Measurements from ENCODE around the gene C5orf52.
"Not testable (repeated sequence)": the region's sequence is repeated elsewhere in the genome, so short reads cannot be mapped to it uniquely, and the experiment has no call there.

C5orf52 gene

DNA sequence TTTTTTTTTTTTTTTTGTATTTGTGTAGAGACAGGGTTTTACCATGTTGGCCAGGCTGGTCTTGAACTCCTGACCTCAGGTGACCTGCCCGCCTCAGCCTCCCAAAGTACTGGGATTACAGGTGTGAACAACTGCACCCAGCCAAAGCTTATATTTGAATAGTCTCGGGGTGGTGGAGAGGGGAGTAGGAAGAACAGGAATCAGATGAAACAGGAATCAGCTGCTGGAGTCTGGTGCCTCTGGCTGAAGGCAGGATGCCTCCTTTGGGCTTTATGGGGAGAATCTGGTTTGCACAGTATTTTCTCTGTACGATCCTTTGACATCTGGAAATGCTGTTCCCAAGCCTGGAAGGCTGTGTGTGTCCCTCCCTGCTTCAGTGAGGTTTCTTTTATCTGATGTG is 10.9 kb downstream of the C5orf52 start:
- Histone ChIP-seq H3K27me3 (ENCODE audit: control insufficient read depth, low read length) (no peaks in the 10 kb centered on the region), H3K4me3 (ENCODE audit: low read length) (no peak overlapping the region), H3K36me3 (ENCODE audit: control insufficient read depth, low read length) (no peaks in the 10 kb centered on the region), H4K20me1 (ENCODE audit: control insufficient read depth, insufficient read depth, low read depth, low read length) (no peaks in the 10 kb centered on the region), H3K79me2 (ENCODE audit: control insufficient read depth, low read length) (no peaks in the 10 kb centered on the region), H3K9me2 (replicated peaks; ENCODE audit: control insufficient read depth, low read length) (no peaks in the 10 kb centered on the region), H3K27ac (ENCODE audit: low read depth, low read length) (no peak overlapping the region), H3K4me2 (ENCODE audit: low read length) (no peak overlapping the region), H3K9me3 (ENCODE audit: control insufficient read depth, insufficient read depth, low read length) (no peaks in the 10 kb centered on the region), H3K4me1 (ENCODE audit: control insufficient read depth, low read length) (no peaks in the 10 kb centered on the region), H3F3A (ENCODE audit: control insufficient read depth, insufficient read depth) (no peaks in the 10 kb centered on the region)
- TF ChIP-seq, protein P1, sequence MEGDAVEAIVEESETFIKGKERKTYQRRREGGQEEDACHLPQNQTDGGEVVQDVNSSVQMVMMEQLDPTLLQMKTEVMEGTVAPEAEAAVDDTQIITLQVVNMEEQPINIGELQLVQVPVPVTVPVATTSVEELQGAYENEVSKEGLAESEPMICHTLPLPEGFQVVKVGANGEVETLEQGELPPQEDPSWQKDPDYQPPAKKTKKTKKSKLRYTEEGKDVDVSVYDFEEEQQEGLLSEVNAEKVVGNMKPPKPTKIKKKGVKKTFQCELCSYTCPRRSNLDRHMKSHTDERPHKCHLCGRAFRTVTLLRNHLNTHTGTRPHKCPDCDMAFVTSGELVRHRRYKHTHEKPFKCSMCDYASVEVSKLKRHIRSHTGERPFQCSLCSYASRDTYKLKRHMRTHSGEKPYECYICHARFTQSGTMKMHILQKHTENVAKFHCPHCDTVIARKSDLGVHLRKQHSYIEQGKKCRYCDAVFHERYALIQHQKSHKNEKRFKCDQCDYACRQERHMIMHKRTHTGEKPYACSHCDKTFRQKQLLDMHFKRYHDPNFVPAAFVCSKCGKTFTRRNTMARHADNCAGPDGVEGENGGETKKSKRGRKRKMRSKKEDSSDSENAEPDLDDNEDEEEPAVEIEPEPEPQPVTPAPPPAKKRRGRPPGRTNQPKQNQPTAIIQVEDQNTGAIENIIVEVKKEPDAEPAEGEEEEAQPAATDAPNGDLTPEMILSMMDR (IDR thresholded peaks at IDR 0.05; ENCODE audit: low read depth, low read length, poor library complexity, severe bottlenecking): no peak
- no peak for TF ChIP-seq EZH2phosphoT487 (IDR thresholded peaks at IDR 0.05; ENCODE audit: borderline replicate concordance, low read length)

DNA sequence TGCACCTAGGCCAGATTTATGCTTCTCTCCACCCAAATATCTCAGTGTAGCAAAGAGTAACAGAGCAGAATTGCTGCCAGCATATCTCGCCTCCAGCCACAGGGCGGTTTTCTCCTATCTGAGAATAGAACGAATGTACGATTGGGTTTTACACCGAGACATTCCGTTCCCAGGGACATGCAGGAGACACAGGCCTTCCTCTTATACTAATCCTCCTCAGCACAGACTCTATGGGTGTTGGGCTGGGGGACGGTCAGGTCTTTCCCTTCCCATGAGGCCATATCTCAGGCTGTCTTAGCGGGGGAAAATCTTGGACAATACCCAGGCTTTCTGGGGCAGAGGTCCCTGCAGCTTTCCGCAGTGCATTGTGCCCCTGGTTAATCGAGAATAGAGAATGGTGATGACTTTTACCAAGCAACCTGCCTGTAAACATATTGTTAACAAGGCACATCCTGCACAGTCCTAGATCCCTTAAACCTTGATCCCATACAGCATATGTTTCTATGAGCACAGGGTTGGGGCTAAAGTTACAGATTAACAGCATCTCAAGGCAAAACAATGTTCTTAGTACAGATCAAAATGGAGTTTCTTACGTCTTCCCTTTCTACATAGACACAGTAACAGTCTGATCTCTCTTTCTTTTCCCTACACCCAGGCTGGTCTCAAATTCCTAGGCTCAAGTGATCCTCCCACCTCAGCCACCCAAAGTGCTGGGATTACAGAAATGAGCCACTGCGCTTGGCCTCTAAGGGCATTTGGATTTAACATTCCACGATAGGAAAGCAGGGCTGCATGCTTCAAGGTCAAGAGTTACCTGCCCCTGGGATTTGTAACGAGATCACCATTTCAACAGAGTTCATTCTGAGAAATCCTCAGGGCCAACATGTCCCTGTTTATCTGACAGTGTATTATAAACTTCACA is 15.2 kb downstream of the C5orf52 start:
- H3K27me3 ChIP-seq (ENCODE audit: control insufficient read depth, low read length); H3K9me2 ChIP-seq (replicated peaks; ENCODE audit: control insufficient read depth, low read length); H3F3A ChIP-seq (ENCODE audit: control insufficient read depth, insufficient read depth); H3K9me3 ChIP-seq (ENCODE audit: control insufficient read depth, insufficient read depth, low read length); H3K27ac ChIP-seq (ENCODE audit: low read depth, low read length); H3K4me2 ChIP-seq (ENCODE audit: low read length); H3K36me3 ChIP-seq (ENCODE audit: control insufficient read depth, low read length); H3K4me1 ChIP-seq (ENCODE audit: control insufficient read depth, low read length); H4K20me1 ChIP-seq (ENCODE audit: control insufficient read depth, insufficient read depth, low read depth, low read length); H3K79me2 ChIP-seq (ENCODE audit: control insufficient read depth, low read length); H3K4me3 ChIP-seq (ENCODE audit: low read length): not testable (repeated sequence)

DNA sequence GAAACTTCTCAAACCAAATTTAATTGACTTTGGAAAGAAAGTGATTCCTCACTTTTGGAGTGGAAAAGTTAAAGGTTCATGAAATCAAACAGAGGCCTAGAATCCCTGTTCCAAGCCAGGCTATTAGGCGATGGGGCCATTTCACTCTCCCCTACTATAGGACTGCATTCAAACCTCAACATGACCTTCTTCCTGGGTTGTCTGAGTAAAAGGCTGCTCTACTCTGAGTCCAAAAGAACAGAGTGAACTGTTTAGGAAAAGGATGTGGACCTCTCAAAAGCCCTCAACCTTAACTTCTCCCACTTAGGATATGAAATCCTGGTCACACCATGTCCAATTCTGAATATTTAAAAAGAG is 15.8 kb downstream of the C5orf52 start:
- H3F3A ChIP-seq (ENCODE audit: control insufficient read depth, insufficient read depth): no peaks in the 10 kb centered on the region
- no peak for TF ChIP-seq EZH2phosphoT487 (IDR thresholded peaks at IDR 0.05; ENCODE audit: borderline replicate concordance, low read length)
- TF ChIP-seq, protein P1 (IDR thresholded peaks at IDR 0.05; ENCODE audit: low read depth, low read length, poor library complexity, severe bottlenecking): no peak
- H3K36me3 ChIP-seq (ENCODE audit: control insufficient read depth, low read length): no peaks in the 10 kb centered on the region
- H4K20me1 ChIP-seq (ENCODE audit: control insufficient read depth, insufficient read depth, low read depth, low read length): no peaks in the 10 kb centered on the region
- H3K4me3 ChIP-seq (ENCODE audit: low read length): no peak overlapping the region
- H3K4me1 ChIP-seq (ENCODE audit: control insufficient read depth, low read length): no peaks in the 10 kb centered on the region
- no peak overlapping the region for H3K27ac ChIP-seq (ENCODE audit: low read depth, low read length)
- H3K9me2 ChIP-seq (replicated peaks; ENCODE audit: control insufficient read depth, low read length): no peaks in the 10 kb centered on the region
- no peaks in the 10 kb centered on the region for H3K9me3 ChIP-seq (ENCODE audit: control insufficient read depth, insufficient read depth, low read length)
- no peak overlapping the region for H3K4me2 ChIP-seq (ENCODE audit: low read length)
- no peaks in the 10 kb centered on the region for H3K79me2 ChIP-seq (ENCODE audit: control insufficient read depth, low read length)
- H3K27me3 ChIP-seq (ENCODE audit: control insufficient read depth, low read length): no peaks in the 10 kb centered on the region

DNA sequence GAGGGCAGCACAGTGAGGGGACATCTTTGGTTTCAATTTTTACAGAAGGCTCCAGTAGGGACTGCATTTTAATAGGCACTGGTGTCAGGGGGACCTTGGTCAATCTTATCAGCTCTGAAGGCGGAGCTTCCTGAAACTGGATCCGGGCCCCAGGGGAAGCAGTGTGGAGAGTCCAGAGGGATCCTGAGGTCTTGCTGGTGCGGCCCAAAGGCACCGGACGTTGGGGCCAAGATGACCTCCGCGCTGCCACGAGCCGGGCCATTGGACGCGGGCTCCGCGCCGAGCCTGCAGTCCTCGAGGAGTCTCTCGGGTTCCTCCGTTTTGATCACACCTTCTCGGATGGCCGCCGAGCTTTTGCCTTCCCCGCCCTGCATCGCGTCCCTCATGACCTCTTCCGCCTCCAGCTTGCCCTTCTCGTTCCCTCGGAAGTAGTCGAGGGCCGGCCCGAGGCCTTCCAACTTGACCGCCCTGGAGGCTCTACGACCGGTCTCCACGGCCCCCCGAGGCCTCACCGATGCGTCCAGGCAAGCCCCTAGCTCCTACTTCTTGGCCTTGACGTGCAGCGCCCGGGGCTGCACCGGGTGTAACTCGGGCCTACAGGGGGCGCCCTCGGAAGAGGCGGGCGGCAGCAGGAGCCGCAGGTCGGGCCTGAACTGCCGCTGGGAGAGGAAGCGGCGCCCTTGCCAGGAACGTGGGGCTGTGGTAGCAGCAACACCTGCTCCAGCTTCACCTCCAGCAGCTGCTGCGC is 18.8 kb downstream of the C5orf52 start:
- TF ChIP-seq, protein P1 (IDR thresholded peaks at IDR 0.05; ENCODE audit: low read depth, low read length, poor library complexity, severe bottlenecking): peak; percentile 19
- TF ChIP-seq EZH2phosphoT487 (IDR thresholded peaks at IDR 0.05; ENCODE audit: borderline replicate concordance, low read length): no peak
- Histone ChIP-seq H3K27ac (ENCODE audit: low read depth, low read length) (no peak overlapping the region), H3K9me2 (replicated peaks; ENCODE audit: control insufficient read depth, low read length) (no peaks in the 10 kb centered on the region), H3K4me2 (ENCODE audit: low read length) (no peak overlapping the region), H3K4me3 (ENCODE audit: low read length) (no peak overlapping the region), H3K79me2 (ENCODE audit: control insufficient read depth, low read length) (no peaks in the 10 kb centered on the region), H3K9me3 (ENCODE audit: control insufficient read depth, insufficient read depth, low read length) (no peaks in the 10 kb centered on the region; the same call in 1 of the 2 replicates), H3K4me1 (ENCODE audit: control insufficient read depth, low read length) (no peaks in the 10 kb centered on the region), H3K36me3 (ENCODE audit: control insufficient read depth, low read length) (no peaks in the 10 kb centered on the region), H3K27me3 (ENCODE audit: control insufficient read depth, low read length) (no peaks in the 10 kb centered on the region), H4K20me1 (ENCODE audit: control insufficient read depth, insufficient read depth, low read depth, low read length) (no peaks in the 10 kb centered on the region), H3F3A (ENCODE audit: control insufficient read depth, insufficient read depth) (no peaks in the 10 kb centered on the region)
